GM18951 (cell line): ENCODE measurements around the gene LPP.

Experiments
- POLR2A ChIP-seq: IDR thresholded peaks from 4 replicates; pipeline ENCODE4 v1.6.1; 2011; ENCODE audit warnings: mild to moderate bottlenecking; ENCODE audit not compliant: insufficient read length, insufficient read depth; ENCODE audit errors: extremely low read depth
- in situ Hi-C: fragments of 300-500 bp; cut with MboI; formaldehyde crosslinking; loops from one replicate; pipeline ENCODE4 v1.12.0; 2022; ENCODE audit warnings: low sequenced_read_pairs, mixed read lengths, inconsistent platforms; ENCODE audit not compliant: unreplicated experiment

LPP gene

GRCh38 chr3:188874576-188874975, 720.6 kb downstream of the LPP start:
- in situ Hi-C loops = no loop called here
- no peak for TF ChIP-seq POLR2A

- in situ Hi-C loops = no loop called here
These were observed 721.5 kb downstream of the LPP start for GRCh38 chr3:188875413-188875812.

GRCh38 chr3:188876370-188876769, 722.4 kb downstream of the LPP start:
- TF ChIP-seq POLR2A = no peak
- in situ Hi-C loops = no loop called here

More at GRCh38 chr3:188875413-188875812, 721.5 kb downstream of the LPP start:
- no peak for TF ChIP-seq POLR2A

GRCh38 chr3:188877381-188877780, 723.4 kb downstream of the LPP start:
- no peak for TF ChIP-seq POLR2A
- in situ Hi-C loops = no loop called here

GRCh38 chr3:188878076-188878475, 724.1 kb downstream of the LPP start:
- TF ChIP-seq POLR2A = no peak
- in situ Hi-C loops = no loop called here

- in situ Hi-C loops = no loop called here
- no peak for TF ChIP-seq POLR2A
These were observed 728.1 kb downstream of the LPP start for GRCh38 chr3:188881954-188882641.

- in situ Hi-C loops = no loop called here
- no peak for TF ChIP-seq POLR2A
These were observed 730.5 kb downstream of the LPP start for GRCh38 chr3:188884299-188885043.

GRCh38 chr3:188888321-188889053, 734.5 kb downstream of the LPP start:
- TF ChIP-seq POLR2A = no peak
- in situ Hi-C loops = no loop called here

GRCh38 chr3:188889054-188889491, 735.1 kb downstream of the LPP start:
- in situ Hi-C loops = no loop called here
- TF ChIP-seq POLR2A = no peak

GRCh38 chr3:188890572-188891270, 736.8 kb downstream of the LPP start:
- no peak for TF ChIP-seq POLR2A
- in situ Hi-C loops = no loop called here

GRCh38 chr3:188899881-188900280, 745.9 kb downstream of the LPP start:
- TF ChIP-seq POLR2A = no peak
- in situ Hi-C loops = no loop called here

- in situ Hi-C loops = no loop called here
- no peak for TF ChIP-seq POLR2A
These were observed 746.5 kb downstream of the LPP start for GRCh38 chr3:188900421-188900951.

- no peak for TF ChIP-seq POLR2A
- in situ Hi-C loops = no loop called here
These were observed 747.2 kb downstream of the LPP start for GRCh38 chr3:188901126-188901525.
